NCI-H345 treated with DMSO at 0.1 percent for 48 hours (cell line): Measurements from ENCODE around the gene ALDH1L1.

Experiments
- DNase-seq: peaks from one replicate; lab custom pipeline; 2025; ENCODE audit not compliant: unreplicated experiment; lab: John Stamatoyannopoulos, UW

ALDH1L1 gene

DNA sequence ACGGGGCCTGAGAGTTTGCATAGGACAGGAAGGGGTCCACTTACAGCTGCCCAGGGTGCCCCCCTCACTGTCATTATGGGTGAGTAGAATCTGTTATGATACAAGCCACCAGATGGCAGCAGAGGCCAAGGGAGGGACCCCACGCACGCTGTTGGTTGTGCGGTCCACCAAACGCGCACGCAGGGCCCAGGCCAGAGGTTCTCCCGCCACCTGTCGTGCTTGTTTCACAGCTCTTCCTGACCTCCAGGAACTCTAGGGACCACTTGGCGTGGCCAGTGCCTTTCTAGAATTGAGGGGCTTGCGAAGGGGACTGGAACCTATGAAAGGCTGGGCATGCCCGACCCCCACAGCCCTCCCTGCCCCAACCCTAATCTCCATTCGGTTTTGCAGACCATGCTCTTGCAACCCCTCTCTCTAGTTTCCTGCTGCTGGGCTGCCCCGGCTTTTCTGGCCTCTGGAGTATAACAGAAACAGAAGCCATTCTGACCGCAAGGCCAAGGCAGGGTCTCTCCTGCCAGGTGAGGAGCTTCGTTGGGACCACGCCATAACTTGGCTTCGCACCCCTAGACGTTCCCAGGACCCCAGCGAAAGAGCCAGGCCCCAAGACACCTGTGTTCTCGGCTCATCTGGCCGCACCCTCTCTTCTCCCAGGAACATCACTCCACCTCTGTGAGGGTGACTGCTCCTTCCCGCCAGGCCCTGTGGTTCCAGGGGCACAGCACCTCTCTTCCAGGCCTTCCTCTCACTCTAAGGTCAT, 46.0 kb downstream of the ALDH1L1 start:
- DNase-seq = peak; percentile 10

DNA sequence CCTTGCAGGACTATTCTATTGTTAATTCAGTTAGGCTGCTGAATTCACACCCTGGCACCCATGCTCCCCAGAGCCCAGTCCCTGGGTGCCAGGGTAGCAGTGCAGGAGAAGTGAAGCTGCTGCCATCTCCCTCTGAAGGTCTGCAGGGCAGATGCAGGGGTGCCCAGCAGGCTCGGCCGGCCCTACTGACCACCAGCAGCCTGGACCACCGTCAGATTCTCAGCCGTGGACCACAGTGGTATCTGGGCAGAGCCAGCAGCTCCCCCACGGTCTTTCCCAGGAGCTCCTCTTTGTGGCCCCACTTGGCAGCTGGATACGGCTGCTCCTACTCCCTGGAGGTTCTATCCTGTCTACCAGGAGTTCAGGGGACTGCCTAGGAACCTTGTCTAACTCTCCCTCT, 46.8 kb downstream of the ALDH1L1 start:
- DNase-seq = no peak

DNA sequence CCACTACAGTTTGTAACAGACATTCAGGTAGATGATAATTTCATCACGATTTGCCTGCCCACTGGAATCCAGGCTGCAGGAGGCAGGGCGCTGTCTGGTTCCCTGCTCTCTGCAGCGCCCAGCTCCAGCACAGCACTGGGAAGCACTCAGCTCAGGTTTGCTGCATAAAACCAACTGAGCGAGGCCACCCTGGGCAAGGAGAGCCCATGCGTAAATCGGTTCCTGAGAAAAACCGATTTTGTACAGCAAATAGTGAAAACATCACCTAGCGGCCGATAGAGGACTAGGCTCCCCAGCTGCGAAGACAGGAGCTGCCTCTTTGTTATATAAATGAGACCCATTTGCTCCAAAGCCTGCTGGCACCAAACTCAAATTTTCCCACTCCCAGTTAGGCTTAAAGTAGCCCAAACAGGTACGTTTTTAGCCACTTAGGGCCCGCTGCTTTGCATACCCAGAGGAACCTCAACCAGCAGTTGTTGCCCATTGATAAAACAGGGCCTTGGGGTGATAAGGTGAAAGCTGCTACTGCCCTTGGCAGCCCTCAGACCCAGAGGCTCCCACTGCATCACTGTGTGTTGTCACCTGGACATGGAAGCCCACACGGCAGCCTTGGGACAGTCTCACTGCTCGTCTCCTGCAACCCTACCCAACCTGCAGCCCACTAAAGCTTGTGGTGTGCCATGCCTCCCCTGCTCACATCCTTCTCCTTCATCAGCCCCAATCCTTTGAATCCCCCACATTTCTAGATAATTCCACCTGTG, 47.5 kb downstream of the ALDH1L1 start:
- DNase-seq = no peak

DNA sequence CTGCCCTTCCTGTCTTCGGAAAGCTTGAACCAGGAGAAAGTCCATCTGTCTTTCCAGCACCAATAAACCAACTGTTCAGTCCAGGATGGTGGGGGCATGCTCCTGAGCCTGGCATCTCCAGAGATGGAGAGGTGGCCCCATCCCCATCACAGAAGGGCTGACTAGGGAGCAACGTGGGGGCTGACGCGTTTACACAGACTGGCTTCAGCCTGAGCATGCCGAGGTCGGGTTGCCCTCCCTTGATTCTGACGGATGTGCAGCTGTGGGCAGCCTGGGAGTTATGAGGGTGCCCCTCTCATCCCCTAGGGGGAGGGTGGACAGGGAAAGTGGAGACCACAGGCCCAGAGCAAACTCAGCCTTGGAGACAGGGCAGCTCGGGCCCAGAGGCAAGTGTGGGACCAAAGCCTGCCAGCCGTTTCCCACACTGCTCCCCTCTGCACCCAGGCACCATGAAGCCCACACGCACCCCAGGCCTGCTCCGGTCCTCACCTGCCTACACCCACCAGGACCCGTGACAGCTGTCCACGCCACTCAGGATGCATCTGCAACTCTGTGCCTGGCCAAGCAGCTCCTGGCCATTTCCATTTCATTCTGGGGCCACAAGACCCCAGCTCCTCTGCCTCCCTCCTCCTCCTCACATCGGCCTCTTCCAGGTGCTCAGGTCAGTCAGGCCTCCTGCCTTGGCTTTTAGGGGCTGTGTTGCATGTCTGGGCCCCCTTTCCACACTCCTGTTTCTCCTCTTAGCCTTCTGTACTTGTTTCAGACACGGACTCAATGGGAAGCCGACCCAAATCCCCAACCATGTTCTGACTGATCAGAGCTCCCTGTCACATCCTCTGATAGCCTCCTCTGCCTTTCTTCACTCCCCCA, 48.3 kb downstream of the ALDH1L1 start:
- DNase-seq = no peak

DNA sequence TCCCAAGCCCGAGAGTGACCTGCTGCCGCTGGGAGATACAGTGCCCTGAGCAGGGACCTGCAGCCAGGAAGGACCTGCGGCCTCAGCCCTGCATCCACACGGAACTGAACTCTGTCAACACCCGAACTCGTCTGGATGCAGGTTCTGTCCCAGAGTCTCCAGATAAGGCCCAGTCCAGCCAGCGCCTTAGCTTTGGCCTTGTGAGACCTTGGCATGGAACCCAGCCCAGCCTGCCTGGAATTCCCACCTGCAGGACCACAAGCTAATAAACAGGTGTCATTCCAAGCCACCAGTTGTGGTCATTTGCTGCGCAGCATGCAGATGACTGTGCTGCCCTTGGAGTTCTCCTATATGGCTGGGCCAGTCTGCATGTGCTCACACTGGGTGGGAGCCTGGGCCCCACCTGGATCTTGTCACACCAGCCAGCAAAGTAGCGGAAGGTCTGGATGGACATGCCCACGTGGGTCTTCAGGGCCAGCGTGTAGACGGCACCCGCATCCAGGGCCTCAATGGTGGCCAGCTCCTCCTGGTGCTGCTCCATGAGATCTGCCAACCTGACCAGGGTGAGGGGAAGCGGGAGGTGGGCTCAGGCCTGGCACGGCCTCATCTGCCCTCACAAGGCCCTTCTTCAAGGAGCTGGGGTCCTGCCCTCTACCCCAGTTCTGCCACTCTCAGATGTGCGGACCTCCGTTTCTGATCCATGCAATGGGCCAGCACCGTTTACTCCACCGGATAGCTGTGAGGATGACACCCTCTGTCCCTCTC, 49.2 kb downstream of the ALDH1L1 start:
- no peak for DNase-seq

DNA sequence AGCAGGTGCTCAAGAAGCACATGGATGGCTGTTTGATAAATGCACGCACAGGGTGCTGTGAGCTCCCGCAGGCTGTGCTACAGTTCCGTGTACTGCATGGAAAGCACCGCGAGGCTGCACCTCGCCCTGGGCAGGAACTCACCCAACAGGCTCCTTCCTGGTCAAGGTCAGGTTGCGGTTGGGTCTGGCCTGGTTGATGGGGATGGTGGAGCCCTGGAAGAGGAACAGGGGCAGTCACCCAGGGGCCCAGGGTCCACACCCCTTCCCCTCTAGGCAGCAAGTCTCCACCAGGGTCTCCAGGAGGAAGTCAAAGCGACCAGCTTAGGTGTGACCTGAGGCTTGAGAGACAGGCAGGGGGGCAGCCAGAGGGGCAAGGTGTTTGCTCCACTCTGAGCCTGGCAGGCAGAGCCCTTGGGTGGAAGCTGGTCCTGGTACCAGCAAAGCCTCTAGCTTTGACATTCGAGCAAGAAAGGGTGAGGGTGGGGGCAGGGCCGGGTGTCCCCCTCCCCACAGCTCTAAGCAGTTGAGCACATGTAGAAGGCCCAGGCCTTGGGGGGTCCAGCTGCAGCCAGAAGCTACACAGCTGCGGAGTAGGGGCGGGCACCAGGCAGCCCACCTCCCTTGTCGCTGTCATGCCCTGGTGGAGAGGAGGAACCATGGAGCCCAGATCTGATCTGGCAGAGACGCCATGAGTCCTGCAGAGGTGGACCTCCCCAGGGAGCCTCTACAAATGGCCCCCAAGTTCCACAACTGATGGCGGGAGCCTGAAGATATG, 50.1 kb downstream of the ALDH1L1 start:
- no peak for DNase-seq

DNA sequence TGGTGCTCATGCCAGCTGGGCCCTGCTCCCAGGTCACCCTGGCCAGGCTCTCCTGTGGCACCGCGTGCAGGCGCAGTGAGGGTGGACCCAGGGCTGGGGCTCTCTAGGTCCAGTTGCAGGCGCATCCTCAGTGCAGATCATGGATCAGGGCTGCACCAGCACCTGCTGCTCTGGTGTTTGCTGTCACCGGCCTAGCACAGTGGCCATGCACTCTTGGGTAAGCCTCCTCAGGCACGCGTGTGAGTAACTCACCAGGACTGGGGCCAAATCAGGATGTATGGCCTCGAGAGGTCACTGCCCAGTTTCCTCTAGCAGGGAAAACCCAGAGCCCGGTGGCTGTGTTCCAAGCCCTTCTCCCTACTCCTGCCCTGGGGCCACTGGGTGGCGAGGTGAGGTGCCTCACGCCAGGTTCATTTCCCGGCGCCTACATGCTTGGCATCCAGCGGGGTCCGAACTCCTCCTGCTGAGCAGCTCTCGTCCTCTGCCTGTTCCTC, 50.9 kb downstream of the ALDH1L1 start:
- no peak for DNase-seq

DNA sequence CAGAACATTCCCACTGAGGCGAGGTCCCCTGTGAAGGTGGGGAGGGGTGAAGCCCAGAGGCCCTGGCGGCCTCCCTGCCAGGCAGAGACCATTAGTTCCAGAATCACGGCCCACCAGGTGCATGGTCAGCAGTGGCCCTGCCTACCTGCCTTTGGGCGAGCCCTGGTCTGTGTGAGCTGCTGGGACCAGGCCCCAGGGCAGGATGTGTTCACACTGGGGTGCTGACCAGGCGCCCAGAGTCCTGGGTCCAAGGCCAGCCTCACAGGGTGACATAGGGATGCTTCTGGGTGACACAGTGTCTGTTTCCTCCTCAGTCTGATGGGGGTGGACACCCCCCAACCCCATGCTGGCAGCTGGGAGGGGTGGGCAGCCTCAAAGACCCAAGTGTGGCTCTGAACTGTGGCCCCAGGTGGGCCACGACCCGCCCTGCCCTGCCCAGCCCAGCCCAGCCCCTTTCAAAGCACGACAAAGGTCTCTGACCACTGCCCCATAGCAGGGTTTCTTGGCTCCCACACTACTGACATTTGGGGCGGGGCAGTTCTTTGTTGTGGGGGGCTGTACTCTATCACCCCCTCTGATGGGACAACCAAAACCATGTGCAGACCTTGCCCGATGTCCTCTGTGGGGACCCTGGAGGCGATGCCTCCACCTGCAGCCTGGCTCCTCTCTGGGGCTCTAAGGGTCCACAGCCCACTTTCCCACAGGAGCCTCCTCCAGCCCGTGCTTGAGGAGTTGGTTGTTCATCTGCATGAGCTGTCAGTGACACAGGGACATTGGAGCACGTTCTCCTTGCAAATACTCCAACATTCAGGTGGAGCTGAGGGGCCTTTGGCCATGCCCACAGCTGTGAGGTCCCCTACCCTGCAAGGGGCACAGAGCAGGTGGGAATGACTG, 51.6 kb downstream of the ALDH1L1 start:
- DNase-seq = no peak

DNA sequence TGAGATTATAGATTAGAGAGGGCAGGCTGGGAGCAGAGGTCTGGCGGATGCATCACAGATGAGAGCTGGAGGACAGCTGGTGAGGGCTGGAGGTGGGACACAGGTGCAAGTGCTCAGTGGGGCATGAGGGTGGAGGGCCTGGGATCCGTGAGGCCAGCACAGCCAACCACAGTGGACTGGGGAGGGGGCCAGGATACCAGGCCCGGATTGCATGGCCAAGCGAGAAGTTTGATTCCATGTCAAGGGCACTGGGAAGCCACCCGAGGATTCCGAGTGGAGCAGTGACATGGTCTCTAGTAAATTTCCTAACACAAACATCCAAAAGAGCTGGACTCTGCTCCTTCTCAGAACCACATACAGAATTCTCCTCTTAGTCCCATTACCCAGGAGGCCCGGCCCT, 52.5 kb downstream of the ALDH1L1 start:
- DNase-seq = no peak

DNA sequence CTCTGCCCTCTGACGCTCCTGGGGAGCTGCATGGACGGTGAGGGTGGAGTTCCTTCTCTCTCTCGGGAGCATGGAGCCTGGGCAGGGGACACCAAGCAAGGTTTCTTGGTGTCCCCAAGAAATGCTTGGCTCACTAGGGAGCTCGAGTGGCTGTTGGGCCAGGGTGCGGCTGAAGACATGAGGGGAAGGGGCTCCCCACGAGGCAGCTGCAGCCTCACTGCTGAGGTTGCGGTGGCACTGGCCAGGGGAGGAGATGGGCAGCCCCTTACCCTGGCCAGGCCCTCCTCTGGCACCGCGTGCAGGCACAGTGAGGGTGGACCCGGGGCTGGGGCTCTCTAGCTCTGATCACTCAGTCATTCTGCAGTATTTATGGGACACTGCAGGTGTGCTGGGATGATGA, 52.9 kb downstream of the ALDH1L1 start:
- DNase-seq = no peak

DNA sequence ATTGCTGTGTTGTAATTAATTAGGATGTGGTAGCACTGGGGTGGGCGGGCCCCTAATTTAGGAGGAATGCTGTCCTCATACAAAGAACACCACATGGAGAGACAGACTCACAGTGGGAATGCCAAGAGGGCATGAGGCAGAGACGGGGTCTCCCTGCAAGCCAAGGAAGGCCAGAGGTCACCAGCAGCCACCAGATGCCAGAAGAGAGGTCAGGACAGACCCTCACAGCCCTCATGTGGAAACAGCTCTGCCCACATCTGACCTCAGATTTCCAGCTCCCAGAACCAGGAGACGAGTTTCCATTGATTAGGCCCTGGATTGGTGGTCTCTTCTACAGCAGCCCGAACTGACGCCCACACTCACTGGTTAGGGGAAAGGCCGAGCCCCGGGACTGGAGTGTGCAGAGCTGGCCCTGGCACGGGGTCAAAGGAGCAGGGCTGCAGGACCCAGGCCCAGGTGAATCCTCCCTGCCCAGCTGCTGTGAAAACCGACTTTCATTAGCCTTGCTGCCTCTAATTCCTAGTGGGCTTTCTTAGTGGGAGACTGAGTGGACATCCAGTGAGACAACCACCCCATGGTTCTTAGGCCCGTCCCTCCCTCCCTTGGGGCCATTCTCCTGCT, 53.5 kb downstream of the ALDH1L1 start:
- no peak for DNase-seq

DNA sequence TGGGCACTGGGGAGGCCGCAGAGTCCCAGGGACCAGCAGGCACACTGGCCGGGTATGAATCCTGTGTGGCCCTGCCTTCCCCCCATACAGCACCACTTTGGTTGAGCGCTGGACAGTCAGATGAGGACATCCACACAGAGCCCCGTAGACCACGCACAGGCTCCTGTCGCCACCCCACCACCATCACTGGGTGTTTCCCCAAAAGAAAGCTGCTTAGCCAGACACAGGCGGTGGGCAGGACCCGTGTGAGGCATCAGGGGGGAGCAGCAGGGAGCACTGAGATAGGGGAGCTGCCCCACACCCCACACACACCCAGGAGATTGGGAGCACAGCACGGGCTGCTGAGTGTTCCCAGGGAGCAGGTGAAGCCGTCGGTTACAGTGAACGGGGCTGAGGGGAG, 54.1 kb downstream of the ALDH1L1 start:
- DNase-seq = no peak

DNA sequence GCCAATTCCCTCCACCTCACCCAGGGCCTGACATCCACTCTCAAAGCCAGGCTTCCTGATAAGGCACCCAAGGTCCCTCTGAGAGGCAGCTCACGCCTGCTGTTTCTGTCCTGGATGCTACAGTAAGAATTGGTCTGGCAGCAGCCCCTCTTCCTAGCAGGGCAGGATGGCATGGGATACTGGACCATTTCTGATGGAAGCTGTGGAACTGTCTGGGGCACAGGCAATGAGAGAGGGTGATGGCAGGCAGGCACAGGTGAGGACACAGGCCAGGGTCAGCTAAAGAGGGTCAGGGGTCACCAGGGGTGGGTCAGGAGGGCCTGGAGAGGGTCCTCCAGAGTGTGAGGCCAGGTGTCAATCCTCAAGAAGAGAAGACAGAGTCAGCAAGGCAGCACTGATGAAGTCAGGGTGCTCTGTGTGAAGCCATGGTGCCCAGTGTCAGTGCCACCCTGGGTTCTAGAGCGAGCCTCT, 54.6 kb downstream of the ALDH1L1 start:
- no peak for DNase-seq

DNA sequence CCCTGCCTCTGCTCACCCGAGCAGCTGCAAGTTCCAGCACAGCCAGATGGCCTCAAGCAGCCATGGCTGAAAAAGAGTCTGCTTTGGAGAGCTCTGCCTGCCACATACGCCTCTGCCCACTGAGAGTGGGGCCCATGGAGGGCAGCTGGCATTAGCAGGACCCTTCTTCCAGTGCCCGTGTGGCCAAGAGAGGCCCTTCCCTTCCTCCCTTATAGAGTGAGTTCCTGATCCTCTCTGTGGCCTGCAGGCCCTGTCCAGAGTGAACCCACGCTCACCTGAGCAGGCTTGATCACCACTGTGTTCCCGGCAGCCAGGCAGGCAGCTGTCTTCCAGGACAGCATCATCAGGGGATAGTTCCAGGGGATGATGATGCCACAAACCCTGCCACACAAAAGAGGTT, 55.0 kb downstream of the ALDH1L1 start:
- DNase-seq = no peak

DNA sequence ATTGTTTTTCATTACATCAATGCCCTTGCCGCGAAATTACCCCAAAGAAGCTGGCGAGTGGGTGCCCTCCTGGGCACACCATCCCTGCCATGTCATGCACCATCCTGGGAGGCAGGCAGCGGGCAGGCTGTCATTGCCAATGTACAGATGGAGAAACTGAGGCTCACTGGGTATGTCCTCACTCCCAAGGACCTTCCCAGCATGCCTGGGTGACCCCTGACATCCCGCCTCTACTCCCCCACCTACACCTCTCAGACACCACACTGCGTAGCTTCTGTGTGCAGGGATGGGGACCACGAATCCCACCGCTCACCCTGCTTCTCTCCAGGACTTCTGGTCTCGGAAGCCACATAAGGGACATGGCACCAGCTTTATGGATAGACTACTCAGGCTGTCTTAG, 55.5 kb downstream of the ALDH1L1 start:
- DNase-seq = no peak

DNA sequence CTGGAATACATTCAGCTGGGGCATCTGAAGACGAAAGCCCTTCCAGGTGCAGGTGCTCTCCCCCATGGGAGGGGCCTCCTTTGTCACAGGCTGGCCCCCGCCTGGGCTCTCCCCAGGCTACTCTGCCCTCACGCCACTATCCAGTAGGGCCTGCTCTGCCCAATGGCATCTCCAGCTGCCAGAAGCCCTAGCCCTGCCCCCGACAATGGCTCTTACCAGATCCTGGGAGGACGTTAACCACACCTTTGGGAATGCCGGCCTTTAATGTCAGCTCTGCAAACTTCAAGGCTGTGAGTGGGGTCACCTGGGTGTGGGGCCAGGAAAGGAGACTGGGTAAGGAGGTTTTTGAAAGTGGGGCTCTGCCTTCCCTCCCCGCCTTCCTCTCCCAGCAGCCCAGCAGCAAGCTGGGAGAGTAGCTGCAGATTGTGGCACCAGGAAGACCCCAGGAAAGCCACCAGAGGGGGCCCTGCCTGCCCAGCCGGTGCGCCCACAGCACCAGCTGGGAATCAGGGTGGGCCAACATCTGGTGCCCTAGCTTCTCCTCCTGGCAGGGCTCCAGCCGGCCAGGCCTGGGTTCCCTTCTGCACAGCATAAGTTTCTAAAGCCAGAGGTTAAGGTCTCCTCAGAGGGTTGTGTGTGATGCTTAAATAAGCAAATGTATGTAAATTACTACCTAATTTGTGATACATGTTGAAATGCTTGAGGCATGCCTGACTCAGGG, 56.1 kb downstream of the ALDH1L1 start:
- no peak for DNase-seq

DNA sequence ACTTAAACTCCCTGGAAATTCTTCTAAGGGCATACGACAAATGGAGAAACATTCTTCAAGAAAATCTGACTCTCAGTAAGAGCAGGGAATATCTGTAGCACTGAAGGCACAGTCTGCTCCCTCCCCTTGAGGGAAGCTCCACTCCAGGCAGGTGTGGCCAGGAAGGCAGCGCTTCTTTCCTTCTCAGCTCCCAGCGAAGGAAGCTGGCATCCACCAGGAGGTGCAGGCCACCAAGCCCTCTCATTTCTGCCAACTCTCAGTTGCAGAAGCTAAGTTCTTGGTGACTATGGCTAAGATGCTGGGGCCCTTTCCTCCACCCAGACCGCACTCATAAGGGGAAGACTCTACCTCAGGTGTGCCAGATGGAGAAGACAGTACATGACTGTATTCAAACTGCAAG, 58.8 kb downstream of the ALDH1L1 start:
- no peak for DNase-seq

DNA sequence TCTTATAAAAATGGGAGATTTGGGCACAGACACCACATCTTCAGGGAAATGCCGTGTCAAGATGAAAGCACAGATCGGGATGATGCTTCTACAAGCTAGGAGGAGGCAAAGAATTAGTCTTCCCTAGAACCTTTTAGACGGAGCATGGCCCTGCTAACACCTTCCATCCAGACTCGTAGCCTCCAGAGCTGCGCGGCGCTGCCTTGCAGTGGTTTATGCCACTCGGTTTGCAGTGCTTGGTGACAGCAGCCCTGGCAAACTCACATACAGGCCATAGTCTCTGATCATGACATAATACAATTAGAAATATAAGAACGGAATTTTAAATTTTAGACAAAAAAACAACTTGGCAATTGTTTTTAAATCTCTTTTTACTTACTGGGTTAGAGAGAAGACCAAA, 59.3 kb downstream of the ALDH1L1 start:
- no peak for DNase-seq
